GM18867 (cell line): ENCODE data around the gene ANKRD36.
"Not testable (repeated sequence)": the region's sequence is repeated elsewhere in the genome, so short reads cannot be mapped to it uniquely, and the experiment has no call there.

ENCODE experiments used
- ATAC-seq: cut with Tn5 transposase; IDR thresholded peaks from one replicate; pipeline ENCODE4 v1.9.1; 2021; ENCODE audit warnings: mild to moderate bottlenecking, moderate library complexity; ENCODE audit not compliant: unreplicated experiment

ANKRD36 gene

GRCh38 chr2:97112320-97113049 lies 468 bp upstream of the ANKRD36 start:
- peak; percentile 40 for ATAC-seq

GRCh38 chr2:97113882-97114255 lies 916 bp downstream of the ANKRD36 start:
- not testable (repeated sequence) for ATAC-seq

DNA sequence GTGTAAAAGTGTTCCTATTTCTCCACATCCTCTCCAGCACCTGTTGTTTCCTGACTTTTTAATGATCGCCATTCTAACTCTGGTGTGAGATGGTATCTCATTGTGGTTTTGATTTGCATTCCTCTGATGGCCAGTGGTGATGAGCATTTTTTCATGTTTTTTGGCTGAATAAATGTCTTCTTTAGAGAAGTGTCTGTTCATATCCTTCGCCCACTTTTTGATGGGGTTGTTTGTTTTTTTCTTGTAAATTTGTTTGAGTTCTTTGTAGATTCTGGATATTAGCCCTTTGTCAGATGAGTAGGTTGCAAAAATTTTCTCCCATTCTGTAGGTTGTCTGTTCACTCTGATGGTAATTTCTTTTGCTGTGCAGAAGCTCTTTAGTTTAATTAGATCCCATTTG lies 16.1 kb downstream of the ANKRD36 start:
- not testable (repeated sequence) for ATAC-seq

DNA sequence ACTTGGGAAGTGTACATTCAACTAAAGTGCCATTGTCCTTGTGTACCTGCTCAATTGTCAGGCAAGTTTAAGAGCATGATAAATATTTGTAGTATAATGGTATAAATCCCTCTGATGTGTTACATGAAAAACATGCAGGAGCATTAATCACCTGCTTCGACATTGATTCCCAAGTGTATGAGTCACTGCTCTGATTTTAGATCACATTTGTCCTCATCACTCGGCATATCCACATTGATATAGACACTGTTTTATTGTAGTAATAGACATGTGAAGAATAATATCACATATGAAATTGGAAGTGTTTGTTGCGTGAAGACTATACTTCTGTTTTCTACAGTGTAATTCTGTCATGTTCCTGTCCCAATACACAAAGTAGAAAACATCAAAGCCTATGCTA lies 31.1 kb downstream of the ANKRD36 start:
- not testable (repeated sequence) for ATAC-seq

DNA sequence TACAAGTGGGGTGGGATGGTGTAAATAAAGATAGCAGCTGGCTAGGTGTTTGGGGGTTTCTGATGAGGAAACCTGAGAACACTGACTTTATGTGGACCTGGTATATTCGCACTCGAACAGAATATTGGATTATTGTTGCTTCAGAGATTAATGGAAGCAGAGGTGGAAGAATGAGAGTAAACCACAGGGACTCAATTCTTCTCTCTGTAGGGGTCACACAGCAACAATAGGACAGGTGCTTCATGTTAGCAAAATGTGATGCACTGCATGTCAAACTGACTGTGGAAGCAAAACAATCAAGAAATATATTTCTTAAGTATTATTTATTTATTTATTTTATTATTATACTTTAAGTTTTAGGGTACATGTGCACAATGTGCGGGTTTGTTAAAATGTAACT lies 53.6 kb downstream of the ANKRD36 start:
- ATAC-seq, result not testable (repeated sequence)

DNA sequence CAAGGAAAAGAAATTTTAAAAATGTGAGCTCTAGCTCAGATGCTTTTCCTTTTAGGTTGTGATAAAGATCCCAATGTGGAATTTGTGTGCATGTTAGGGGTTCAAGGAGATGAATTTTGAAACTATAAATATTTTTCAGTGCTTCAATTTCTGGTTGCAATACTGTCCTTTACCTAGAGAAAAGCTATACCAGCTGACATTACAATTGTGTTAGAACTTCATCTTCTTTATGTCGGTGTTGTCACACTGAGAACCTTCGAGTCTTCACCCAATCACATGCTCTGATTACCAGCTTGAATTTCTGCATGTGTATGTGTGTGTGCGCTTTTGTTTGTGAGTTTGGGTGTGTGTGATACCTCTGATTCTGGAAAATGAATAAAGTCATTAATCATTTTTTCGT lies 55.0 kb downstream of the ANKRD36 start:
- not testable (repeated sequence) for ATAC-seq

DNA sequence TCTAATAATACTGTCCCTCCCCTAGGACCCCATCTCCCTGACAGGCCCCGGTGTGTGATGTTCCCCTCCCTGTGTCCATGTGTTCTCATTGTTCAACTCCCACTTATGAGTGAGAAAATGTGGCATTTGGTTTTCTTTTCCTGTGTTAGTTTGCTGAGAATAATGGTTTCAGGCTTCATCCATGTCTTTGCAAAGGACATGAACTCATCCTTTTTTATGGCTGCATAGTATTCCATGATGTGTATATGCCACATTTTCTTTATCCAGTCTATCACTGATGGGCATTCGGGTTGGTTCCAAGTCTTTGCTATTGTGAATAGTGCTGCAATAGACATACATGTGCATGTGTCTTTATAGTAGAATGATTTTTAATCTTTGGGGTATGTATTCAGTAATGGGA lies 55.6 kb downstream of the ANKRD36 start:
- not testable (repeated sequence) for ATAC-seq

- ATAC-seq, result not testable (repeated sequence)
Observed at GRCh38 chr2:97180391-97180790, 67.4 kb downstream of the ANKRD36 start.

GRCh38 chr2:97195349-97195748 lies 82.4 kb downstream of the ANKRD36 start:
- not testable (repeated sequence) for ATAC-seq

GRCh38 chr2:97197251-97197650 lies 84.3 kb downstream of the ANKRD36 start:
- not testable (repeated sequence) for ATAC-seq

DNA sequence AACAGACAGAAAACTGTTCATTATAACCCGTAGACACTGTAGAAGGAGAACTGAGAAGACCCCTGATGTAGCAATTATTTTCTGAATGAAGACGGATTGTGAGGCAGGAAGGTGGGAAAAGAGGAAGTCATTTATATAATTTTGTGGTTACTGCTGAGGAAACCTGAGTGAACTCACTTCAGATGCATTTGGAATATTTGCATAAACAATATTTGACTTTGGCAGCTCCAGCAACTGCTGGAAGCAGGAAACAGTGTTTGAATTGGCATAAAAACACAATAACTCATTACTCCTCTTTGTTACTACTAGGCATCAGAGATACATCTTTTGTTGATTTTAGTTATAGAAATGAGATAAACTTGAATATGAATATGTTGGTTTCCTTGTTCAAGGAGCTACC lies 87.9 kb downstream of the ANKRD36 start:
- ATAC-seq, result not testable (repeated sequence)

GRCh38 chr2:97202643-97203250 lies 89.8 kb downstream of the ANKRD36 start:
- ATAC-seq, result not testable (repeated sequence)

- ATAC-seq, result no peak
Observed at GRCh38 chr2:97210325-97210724, 97.4 kb downstream of the ANKRD36 start.

DNA sequence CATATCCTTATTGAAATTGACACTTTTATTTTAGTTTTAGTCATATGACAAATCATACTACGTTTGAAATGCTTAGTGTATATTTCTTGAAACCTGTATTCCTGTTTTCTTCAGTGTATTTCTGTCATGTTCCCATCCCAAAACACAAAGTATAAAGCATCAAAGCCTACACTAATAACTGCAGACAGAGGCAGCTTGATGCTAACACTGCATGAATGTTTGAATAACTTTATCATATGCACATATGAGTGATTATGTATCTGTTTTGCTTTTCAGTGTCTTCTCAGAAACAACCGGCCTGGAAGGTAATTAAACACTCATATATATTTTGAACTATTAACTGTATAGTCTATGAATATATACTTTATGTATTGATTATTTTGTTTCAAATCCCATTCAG lies 102.1 kb downstream of the ANKRD36 start:
- not testable (repeated sequence) for ATAC-seq

GRCh38 chr2:97230848-97231585 lies 118.1 kb downstream of the ANKRD36 start:
- not testable (repeated sequence) for ATAC-seq

DNA sequence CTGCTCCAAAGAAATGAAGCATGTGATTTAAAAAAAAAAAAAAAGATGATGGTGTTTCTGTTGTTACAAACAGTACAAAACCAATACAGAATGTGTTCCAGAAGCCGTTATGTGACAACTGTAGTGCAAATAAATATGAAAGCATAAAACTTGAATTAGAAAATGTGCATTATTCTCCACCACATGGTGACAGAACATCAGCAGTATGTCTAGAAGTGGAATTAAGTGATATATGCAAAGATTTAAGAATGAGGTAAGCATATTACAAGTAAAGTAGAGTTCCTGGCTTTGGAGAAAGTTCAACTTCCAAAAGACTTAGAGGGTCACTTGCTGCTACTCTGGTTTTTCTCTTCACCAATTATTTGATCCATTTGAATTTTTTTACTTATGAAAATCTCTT lies 120.0 kb downstream of the ANKRD36 start:
- not testable (repeated sequence) for ATAC-seq

GRCh38 chr2:97233660-97234295 lies 120.8 kb downstream of the ANKRD36 start:
- not testable (repeated sequence) for ATAC-seq

DNA sequence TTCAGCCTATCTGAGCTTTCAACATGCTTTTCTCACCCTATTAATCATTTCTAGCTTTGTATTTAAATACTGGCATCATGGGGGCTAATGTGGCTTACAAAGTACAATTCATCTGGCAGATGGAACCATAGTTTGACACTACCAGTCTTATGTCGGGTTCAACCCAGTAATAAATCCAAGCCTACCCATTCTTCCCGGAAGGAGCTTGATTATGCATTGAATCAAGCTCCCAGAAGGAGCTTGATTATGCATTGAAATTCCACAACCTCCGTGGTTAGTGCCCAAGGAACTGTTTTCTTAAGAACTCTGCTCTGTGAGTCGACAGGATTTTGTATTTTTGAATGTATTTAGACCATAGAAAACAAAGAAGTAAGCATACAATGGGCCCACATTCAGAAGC lies 148.2 kb downstream of the ANKRD36 start:
- ATAC-seq, result not testable (repeated sequence)

- ATAC-seq, result not testable (repeated sequence)
Observed at GRCh38 chr2:97266449-97266848, 153.5 kb downstream of the ANKRD36 start.

DNA sequence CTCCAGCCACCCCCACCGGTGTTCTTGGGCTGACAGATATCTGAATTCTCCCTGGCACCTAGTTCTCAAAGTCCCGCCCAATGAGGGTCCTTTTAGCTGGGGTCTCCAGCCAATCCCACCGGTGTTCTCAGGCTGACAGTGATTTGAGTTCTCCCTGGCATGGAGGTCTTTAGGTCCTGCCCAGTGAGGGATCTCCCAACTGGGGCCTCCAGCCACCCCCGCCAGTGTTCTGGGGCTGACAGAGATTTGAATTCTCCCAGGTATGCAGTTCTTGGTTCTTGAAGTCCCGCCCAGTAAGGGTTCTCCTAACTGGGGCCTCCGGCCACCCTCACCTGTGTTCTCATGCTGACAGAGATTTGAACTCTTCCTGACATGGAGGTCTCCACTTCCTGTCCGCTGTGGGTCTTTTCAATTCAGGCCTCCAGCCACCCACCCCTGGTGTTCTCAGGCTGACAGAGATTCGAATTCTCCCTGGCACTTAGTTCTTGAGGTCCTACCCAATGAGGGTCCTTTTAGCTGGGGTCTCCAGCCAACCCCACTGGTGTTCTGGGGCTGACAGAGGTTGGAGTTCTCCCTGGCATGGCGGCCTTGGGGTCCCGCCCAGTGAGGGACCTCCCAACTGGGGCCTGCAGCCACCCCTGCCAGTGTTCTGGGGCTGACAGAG lies 154.6 kb downstream of the ANKRD36 start:
- no peak for ATAC-seq
